CD4-positive, alpha-beta T cell treated with Interleukin-12 subunit alpha and Interleukin-12 subunit beta, for 1 hour (primary cell): ENCODE measurements around the gene MARCHF2.

Experiments
- DNase-seq: peaks from one replicate; pipeline ENCODE4 v3.0.0-alpha.2; 2020

Gene MARCHF2

GRCh38 chr19:8481616-8482015 is 68.5 kb downstream of the MARCHF2 start:
- no peak for DNase-seq

GRCh38 chr19:8482696-8483095 is 69.6 kb downstream of the MARCHF2 start:
- no peak for DNase-seq

GRCh38 chr19:8483165-8483564 is 70.1 kb downstream of the MARCHF2 start:
- DNase-seq = no peak

- DNase-seq = peak; percentile 16
Observed at GRCh38 chr19:8484331-8484894, 71.3 kb downstream of the MARCHF2 start.

- no peak for DNase-seq
Observed at GRCh38 chr19:8485561-8486371, 72.7 kb downstream of the MARCHF2 start.

- DNase-seq = no peak
Observed at GRCh38 chr19:8486661-8487136, 73.6 kb downstream of the MARCHF2 start.

GRCh38 chr19:8487137-8487851 is 74.2 kb downstream of the MARCHF2 start:
- DNase-seq = peak; percentile 69

GRCh38 chr19:8488365-8488764 is 75.3 kb downstream of the MARCHF2 start:
- no peak for DNase-seq
